T47D (cell line): ENCODE measurements around the gene RUNX1.

Experiments
- DNase-seq, 2 experiments: peaks; one replicate each; pipeline versions ENCODE4 v3.0.0 to v3.0.0-alpha.2; 2011 to 2012; ENCODE audit warnings: low read depth in 1 of 2, low spot score in 1 of 2
- JUND ChIP-seq: IDR thresholded peaks from 2 replicates; pipeline ENCODE4 v1.6.1; 2012; ENCODE audit warnings: low read depth
- in situ Hi-C: cut with HindIII; loops from 2 replicates; pipeline ENCODE4 v1.10.0; 2016; ENCODE audit warnings: low sequenced_read_pairs, low pct_unique_long_range_greater_than_20kb

The RUNX1 gene

DNA sequence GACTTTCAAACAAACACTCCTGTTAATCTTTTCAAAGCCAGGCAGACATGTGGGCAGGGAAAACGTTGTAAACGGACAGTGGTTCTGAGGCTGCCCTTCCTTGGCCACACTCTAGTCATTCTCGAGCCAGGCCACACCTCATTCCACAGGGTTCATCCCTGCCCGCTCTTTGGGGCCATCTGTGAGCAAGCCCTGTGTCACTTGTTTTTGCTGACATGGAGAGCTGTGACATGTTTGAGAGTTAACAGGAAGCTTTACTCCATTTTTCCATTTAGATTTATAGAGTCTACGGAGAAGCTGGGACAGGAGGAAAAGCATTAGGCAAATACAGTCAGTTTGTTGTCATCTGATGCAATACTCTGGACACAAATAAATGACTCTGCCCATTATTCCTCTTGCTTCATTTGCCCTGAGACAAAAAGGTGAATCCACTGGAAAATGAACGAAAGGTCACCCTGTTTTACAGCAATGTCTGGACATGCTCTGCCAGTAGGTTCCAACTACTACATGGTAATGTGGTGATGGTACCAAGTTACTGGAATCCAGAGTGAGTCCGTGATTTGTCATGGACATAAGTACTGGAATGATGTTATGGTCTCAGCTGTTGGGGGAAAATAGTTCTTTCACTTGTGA is 253.4 kb downstream of the RUNX1 start:
- in situ Hi-C loops, result loop anchor here (25.0 kb wide), 1 partner anchor 133 kb away; the partner anchor contains the start of gene CLIC6
- TF ChIP-seq JUND, result no peak
- DNase-seq, result peak in 1 of 2 experiments; percentile 55

- no peak for TF ChIP-seq JUND
- in situ Hi-C loops, result loop anchor here (25.0 kb wide), 1 partner anchor 133 kb away; the partner anchor contains the start of gene CLIC6
- peak; percentile 50 to 68 for DNase-seq
These were observed 253.9 kb downstream of the RUNX1 start for GRCh38 chr21:34795175-34795547.

GRCh38 chr21:34794686-34795085 is 254.4 kb downstream of the RUNX1 start:
- in situ Hi-C loops, result loop anchor here (25.0 kb wide), 1 partner anchor 132 kb away; the partner anchor contains the start of gene CLIC6

GRCh38 chr21:34793471-34793870 is 255.6 kb downstream of the RUNX1 start:
- in situ Hi-C loops, result loop anchor here (25.0 kb wide), 1 partner anchor 131 kb away; the partner anchor contains the start of gene CLIC6
- DNase-seq, result no peak
- TF ChIP-seq JUND, result no peak

More at GRCh38 chr21:34794686-34795085, 254.4 kb downstream of the RUNX1 start:
- no peak for DNase-seq
- TF ChIP-seq JUND, result no peak

DNA sequence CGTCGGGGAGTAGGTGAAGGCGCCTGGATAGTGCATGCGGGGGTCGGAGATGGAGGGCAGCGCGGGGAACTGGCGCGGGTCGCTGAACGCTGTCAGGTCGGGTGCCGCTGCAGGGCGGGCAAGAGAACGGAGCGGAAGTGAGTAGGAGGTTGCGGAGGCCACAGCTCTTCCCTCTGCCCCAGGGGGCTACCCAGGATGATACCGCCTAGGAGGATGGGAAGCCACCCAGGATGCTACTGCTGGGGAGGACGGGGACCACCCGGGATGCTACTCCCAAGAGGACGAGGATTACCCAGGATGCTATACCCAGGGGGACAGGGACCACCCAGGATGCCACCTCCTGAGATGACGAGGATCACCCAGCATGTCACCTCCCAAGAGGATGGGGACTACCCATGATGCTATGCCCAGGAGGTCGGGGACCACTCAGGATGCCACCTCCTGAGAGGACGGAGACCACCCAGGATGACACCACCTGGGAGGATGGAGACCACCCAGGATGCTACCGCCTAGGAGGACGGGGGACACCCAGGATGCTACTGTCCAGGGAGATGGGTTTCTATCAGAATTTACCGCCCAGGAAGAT is 256.5 kb downstream of the RUNX1 start:
- in situ Hi-C loops, result loop anchor here (25.0 kb wide), 1 partner anchor 130 kb away; the partner anchor contains the start of gene CLIC6
- no peak for TF ChIP-seq JUND
- no peak for DNase-seq

DNA sequence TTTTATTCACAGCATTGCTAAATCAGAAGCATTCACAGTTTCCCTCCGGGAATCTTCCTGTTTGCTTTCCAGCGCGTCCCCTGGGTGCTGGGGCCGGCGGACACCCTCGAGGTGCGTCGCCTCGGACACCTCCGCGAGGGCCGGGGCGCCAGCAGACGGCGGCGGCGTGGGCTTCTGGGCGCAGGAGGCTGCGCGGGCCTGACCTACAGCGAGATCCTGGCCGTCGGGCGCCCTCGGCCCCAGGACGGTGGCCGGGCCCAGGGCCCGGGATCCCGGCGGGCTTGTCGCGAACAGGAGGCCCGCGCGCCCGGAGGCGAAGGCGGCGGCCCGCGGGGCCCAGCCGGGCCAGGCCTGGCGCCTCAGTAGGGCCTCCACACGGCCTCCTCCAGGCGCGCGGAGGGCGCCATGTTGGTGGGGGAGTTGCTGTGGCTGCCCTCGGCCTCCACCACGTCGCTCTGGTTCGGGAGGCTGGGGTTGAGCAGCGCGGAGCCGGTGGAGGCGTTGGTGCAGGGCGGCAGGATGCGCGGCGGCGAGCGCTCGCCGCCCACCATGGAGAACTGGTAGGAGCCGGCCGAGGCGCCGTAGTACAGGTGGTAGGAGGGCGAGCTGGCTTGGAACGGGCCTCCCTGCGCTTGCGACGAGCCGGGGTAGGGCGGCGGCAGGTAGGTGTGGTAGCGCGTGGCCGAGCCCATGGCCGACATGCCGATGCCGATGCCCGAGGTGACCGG is 257.2 kb downstream of the RUNX1 start:
- TF ChIP-seq JUND, result no peak
- in situ Hi-C loops, result loop anchor here (25.0 kb wide), 1 partner anchor 130 kb away; the partner anchor contains the start of gene CLIC6
- no peak for DNase-seq

DNA sequence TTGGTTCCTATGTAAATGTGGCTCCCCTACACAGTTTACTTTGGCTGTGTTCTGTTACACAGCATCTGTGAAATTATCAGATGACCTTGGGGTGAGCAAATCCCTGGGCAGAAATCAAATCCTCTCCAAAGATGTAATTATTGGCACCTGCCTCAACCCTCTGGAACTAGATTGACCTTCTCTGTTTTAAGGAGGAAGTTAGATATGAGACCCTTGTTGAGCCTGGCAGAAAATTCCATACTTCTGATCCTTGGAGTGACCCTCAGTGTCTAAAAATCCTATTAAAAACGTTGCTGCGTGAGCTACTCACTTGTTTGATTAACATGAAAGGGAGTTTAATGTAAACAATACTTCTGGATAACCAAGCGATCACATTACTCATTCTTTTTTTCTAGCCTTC is 258.3 kb downstream of the RUNX1 start:
- DNase-seq, result no peak
- in situ Hi-C loops, result loop anchor here (25.0 kb wide), 1 partner anchor 129 kb away; the partner anchor contains the start of gene CLIC6
- no peak for TF ChIP-seq JUND

GRCh38 chr21:34790341-34790740 is 258.8 kb downstream of the RUNX1 start:
- DNase-seq, result no peak
- in situ Hi-C loops, result loop anchor here (25.0 kb wide), 1 partner anchor 128 kb away; the partner anchor contains the start of gene CLIC6
- TF ChIP-seq JUND, result no peak

GRCh38 chr21:34788879-34789278 is 260.2 kb downstream of the RUNX1 start:
- DNase-seq, result no peak
- in situ Hi-C loops, result loop anchor here (25.0 kb wide), 1 partner anchor 127 kb away; the partner anchor contains the start of gene CLIC6
- TF ChIP-seq JUND, result no peak

DNA sequence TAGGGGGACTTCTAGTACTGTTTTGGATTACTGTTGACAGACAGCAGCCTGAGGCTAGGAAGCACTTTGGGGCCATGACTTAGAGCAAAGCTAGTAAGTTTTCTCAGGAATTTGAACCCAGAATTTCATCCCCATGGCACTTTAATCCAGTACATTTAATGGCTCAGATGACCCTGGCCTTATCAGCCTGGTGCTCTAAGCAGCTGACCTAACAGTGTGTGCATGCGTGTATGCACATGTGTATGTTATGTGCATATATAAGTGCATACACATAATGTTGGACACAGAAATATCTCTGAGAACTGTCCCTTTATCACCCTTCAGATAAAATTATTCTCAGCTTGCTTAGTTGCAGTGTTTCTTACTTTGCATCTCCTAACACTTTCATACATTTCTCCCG is 265.3 kb downstream of the RUNX1 start:
- in situ Hi-C loops, result loop anchor here (25.0 kb wide), 1 partner anchor 122 kb away; the partner anchor contains the start of gene CLIC6
- DNase-seq, result no peak
- no peak for TF ChIP-seq JUND

DNA sequence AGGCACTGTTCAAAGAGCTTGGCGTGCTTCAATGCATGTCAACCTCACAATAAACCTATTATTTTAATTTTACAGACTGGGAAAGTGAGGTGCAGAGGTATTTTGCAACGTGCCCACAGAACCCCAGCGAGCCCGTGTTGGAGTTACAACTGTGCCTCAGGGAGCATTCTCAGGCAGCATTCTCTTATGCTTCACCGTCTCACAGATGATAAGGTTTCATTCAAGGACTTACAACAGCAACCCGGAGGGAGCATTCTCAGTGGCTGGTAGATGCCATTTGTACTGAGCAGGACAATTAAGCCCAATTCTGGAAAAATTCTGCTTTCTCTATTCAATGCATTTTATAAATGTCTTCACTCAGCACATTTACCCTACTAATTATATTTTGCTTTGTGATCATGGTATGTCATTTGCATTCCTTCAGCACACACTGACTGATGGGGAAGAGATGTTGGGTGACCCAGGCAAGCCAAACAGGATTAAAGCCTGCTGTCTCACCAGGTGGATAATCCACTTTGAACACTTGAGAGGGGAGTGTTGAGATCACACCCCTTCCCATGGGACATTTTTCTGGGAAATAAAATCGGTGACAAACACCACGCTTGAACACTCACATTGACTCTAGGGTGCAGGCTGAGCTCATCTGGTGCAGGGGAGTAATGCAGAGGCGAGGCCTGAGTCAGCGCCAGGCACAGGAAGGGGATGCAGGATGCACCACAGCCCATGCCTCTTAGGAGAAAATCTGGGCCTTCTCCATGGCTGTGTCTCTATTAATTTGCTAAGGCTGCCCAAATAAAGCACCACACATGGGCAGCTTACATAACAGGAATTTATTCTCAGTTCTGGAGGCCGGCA is 266.4 kb downstream of the RUNX1 start:
- in situ Hi-C loops, result loop anchor here (25.0 kb wide), 1 partner anchor 120 kb away; the partner anchor contains the start of gene CLIC6
- no peak for TF ChIP-seq JUND
- DNase-seq, result no peak
